HG03097 (cell line): ENCODE data around the gene RNF220.

ENCODE experiments used
- ATAC-seq: cut with Tn5 transposase; IDR thresholded peaks from one replicate; pipeline ENCODE4 v1.9.1; 2021; ENCODE audit not compliant: unreplicated experiment, low FRiP score

The RNF220 gene

DNA sequence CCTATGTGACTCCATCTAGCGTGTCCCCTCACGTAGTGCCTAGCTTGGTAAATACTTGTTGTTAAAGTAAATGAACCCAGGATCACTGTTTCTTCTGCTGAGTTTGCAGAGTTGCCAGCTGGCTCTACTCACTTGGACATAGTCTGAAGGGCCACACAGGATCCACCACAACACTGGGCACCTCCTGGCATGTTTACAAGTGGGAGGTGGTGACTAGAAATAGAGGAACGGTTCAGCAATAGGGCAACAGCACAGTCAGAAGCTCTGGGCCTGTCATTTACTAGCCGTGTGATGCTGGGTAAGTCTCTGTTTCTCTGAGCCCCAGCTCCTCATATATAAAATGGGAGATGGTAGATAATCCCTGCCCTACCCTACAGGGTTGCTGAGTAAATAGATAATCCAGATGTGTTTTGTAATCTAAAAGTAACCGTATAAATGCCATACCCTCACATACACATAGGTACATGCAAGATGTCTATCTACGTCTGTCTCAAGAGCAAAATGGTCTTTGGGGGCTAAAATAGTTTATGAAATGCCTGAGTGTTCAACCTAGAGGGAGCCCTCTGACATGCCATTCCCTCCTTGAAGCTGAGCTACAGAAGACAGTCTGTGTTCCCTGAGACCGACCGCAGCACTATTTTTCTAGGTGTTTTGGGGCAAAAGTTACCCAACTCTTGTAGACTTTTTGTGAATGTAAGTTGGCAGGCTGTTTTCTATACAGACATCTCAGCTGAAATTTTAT lies 20.5 kb downstream of the RNF220 start:
- no peak for ATAC-seq

DNA sequence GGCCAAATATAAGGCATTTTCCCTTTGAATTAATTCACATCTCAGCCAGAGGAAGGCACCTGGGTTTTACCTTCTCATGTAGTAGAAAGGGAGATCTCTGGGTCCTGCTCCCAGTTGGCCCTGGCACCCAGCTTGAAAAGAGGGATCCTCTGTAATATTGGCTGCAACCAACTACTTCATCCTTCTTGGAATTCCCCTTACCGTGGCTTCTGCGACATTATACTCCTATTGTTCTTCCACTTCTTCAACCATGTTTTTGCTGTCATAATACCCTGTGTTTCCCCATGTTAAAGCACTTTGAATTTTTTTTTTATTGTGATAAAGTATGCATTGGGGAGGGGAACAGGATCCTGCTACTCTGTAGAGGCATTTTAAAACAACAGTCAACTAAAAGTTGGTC lies 26.8 kb downstream of the RNF220 start:
- ATAC-seq: no peak

DNA sequence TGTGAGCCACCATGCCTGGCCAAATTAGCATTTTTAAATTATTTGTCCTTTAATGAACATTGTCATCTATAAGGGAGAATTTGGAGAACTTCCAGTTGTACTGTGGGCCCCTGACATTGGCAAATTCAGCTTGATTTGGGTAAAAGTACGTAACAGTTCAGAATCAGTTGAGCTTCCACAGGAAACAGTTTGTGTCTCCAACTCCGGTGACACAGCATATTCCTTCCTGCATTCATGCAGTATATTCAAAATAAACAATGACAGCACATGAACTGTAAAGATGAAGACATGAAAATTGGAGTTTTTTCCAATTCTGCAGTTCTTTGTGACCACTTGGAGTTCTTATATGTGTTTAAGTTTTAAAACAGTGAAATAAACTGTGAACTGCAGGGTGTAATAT lies 28.2 kb downstream of the RNF220 start:
- no peak for ATAC-seq

DNA sequence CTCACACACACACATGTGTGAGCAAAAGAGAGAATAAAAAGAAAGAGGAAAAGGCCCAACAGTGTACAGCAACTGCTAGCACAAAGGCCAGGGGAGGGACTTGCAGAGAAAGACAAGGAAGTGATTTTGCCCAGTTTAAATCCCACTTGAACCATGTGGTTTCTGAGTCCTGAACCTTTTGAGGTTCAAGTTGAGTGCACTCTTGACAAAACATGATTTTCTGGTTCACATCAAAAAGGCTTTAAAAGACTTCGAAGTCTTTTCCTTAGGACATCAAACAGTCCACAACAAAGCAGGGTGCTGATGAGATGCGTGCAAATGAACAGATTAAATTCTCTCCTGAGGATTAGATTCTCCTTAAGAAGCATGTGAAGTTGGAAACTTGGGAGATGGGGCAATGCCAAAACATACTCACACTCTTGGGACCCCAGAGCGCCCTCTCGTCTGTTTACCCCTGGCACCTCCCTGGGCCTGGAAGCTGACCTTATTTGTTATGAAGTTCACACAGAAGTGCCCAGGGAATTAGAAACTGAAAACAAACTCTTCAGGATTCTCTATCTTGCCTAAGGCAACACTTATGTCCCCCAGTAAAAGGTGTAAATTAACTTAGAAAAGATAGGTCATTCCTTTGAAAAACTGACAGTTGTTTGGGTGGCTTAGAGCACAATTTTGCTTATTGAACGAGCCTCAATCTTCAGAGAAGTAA lies 31.5 kb downstream of the RNF220 start:
- ATAC-seq: no peak

DNA sequence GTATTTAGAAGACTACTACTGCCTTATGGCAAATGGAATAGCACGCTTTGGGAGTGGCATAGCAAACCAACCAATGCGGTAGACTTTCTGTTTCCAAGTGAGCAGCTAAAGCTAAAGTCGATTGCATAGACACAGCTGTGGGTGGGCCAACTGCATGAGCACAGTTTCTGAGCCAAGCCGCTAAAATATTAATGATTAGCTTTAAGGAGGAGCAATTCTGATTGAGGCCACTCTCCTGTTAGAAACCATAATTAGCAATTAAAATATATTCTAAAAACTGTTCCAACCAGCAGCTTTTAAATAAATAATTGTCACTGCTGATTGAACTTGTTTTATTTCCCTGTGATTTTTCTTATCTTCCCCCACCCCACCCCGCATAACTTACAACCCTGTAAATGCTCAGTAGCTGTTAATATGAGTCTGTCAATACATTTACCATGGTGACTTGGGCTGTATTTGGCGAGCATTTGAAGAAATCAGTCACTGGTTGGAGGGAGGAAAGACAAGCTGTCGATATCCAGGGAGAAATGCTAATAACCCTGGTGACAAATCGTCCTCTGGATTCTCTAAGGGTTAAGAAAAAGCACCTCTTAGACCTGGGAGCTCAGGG lies 32.2 kb downstream of the RNF220 start:
- no peak for ATAC-seq

DNA sequence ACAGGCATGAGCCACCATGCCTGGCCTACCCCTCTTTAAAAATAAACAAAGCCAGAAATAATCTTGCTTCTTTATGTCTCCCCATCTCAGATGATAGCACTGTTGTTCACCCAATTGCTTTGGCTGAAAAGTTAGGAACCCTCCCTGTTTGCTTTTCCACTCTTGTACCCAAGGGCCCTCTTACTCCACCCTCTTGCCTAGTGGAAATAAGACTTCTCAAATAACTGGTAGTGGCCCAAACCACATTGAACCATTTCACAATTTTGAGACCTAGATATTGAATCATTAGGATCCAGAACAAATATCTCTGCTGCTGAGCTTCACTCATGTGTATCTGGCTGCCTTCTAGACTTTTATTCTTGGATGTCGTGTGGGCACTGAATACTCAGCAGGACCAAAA lies 37.7 kb downstream of the RNF220 start:
- no peak for ATAC-seq

DNA sequence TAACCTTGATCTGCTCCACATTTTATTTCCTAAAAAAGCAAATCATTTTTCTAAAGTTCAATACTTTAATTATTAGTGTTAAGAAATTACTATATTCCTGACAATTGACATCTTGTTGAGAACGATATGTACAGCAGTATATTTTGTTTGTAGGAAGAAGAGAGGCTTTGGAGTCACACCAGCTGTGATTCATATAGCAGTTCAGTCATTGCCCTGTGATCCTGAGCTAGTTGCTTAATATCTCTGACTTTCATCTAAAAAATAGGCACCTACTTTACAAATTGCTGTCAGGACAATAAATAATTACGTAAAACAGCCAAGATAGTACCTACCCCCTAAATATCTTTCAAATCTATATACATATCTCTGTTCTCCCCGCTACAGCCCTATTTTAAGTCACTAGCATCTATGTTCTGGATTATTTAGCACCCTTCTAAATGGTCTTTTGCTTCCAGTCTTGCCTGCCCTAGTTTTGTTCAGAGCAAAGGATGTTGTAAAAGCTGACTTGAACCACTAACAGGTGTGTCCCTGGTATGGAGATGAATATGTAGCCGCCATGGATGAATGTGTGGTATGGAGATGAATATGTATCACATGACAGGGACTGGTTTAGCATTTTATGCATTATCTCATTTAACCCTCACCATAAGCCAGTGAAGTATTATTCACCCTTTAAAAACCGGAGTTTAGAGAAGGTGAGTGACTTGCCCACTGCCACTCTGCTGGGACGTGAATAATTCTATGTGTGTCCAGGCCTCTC lies 42.2 kb downstream of the RNF220 start:
- ATAC-seq: no peak

DNA sequence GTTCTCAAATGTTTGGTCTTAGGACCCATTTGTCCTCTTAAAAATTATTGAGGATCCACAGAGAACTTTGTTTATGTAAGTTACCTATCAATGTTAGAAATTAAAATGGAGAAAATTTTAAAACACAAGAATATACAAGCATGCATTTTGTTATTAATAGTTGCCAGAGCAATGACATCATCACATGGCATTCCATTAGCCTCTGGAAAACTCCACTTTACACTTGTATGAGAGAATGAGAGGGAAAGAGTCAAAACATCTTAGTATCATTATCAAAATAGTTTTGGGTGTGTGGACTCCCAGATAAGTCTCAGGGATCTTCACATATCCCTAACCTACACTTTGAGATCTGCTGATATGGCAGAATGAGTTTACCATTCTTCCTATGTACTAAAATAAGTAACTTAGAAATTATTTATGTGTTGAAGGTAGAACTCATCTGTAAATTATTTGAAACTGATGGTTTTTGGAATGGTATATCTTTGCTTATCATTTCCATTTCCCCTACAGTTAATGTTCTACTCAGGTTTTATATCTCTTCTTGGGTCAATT lies 48.8 kb downstream of the RNF220 start:
- ATAC-seq: no peak

DNA sequence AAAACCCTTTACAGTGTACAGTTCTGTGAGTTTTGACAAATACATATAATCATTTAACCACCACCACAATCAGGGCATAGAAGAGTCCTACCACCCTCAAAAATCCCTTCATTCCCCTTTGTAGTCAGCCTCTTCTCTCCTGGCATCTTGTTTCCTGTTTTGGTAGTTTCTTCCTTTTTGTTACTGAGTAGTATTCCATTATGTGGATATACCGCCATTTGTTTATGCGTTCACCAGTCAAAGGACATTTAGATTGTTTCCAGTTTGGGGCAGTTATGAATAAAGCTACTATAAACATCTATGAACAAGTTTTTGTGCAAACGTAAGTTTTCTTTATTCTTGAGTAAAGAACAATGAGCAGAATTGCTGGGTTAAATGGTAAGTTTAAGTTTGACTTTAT lies 49.6 kb downstream of the RNF220 start:
- ATAC-seq: no peak

DNA sequence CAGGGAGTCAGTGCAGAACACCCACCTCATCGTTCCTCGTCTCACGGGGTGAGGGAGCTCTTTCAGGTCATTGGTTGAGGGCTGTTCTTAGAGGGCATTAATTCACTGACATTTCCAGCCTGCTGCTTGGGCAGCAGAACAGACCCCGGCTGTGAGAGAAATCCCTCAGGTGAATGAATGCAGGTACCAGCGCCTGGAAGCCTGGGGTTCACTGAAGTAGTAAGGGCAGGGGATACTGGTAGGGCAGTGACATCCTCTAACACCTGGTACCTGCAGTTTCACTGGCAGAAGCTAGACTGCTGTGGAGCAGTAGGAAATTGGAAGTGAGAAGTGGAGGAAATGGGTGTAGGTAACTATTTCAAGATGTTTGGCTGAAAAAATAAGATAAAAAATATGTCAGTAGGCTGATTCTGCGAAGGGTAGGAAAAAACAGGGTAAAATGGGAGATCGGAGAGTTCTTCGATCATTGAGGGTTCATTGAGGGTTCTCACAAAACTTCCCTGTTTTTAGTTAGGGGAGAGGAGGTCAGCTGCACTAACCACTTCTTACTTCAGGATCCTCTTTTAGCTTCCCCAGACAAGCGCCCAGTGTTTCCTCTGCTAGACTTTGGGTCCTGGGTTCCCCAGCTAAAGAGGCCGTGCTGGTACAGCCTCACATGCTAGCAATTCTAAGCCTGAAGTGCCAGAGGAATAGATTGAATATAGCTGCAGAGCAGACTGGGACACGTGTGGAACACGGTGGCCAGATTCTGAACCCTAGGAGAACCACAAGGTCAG lies 55.2 kb downstream of the RNF220 start:
- no peak for ATAC-seq

DNA sequence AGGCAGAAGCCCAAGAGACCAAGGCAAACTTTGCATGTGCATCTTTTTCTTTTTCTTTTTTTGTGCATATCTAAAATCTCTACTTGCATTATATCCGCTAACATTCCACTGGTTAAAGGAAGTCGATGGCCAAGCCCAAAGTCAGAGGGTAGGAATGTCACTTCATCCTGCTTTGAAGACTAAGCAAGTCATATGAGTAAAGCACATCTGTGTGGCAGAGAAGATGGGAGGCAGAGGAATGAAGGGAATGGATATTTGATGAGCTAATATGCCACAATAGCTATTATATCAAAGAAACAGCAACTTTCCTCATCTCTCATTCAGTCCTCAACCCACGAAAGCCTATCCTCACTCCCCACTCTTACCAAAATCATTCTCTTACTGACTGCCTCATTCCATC lies 59.3 kb downstream of the RNF220 start:
- ATAC-seq: no peak

DNA sequence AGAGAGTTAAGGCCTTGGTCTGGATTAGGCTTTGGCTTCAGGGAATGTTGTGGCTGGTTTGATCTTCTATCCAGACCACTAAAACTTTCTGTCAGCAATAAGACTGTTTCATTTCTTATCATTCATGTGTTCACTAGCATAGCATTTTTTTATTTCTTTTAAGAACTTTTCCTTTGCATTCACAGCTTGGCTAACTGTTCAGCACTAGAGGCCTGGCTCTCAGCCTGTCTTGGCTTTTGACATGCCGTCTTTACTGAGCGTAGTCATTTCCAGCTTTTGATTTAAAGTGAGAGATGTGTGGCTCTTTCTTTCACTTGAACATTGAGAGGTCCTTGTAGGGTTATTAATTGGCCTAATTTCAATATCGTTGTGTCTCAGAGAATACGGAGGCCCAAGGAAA lies 62.5 kb downstream of the RNF220 start:
- no peak for ATAC-seq

DNA sequence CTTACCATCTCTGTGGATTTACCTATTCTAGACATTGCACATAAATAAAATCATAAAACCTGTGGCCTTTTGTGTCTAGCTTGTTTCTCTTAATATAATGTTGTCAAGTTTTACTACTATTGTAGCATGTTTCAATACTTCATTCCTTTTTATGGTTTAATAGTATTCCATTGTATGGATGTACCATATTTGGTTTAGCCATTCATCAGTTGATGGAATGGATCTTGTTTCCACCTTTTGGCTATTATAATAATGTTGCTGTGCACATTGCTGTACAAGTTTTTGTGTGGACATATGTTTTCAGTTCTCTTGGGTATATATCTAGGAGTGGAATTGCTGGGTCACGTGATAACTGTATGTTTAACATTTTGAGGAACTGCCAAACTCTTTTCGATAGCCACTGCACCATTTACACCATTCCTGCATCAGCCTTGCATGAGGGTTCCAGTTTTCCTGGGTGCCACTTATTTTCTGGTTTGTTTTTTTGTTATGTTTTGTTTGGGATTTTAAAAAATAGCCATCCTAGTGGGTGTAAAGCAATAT lies 66.9 kb downstream of the RNF220 start:
- ATAC-seq: no peak

DNA sequence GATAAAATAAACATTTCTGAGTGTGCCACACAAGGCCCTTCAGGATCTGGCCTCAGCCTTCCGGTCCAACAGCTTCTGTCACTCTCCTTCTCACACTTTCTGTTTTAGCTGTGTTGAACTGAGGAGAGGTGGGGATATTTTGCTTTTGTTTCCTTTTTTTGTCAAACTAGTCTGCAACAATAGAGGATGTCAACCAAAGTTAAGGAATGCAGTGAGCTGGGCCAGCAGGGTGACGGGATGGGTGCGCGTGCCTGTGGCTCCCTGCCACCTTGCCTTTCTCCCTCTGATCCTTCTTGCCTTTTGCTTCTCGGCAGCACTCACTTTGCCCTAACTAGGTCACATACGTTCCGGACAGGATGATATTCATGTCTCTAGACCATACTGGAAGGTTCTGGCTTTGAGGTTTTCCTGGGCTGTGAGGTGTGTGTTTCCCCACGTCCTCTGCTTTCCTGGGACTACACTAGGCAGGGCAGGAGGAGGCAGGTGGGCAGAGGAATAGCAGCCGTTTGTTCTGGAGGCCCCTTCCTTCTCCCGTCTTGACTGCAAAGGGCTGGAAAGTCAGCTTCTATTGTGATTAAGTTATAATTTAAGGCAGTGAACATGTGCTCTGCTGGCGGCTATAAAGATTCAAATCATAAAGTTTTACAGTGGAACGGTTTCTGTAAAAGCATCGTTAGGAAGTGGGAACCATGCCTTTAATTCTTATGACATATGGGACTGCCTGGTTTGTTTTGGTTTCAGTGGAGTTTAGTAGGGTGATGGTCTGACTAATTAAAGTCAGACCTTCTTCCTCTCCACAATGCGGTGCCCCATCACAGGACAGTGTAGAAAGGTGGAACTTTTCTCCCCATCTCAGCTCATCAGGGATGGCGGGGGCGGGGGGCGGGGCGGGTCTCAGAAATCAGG lies 67.8 kb downstream of the RNF220 start:
- ATAC-seq: no peak

DNA sequence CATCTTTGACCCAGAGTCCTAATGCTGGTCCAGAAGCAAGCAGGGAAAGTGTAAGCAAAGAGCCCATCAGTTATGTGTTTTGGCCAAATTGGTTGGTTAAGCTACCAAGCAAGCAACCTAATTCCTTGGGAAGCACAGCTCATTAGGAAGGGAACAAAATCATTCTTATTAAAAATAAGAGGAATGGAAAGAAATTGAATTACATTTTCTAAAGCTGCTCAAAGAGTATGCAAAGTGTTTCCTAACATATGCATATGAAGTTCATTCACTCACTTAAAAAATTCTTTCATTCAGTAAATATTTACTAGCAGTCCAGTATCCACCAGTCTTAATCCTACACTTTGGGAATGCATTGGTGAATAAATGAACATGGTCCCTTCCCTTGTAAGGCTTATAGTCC lies 71.8 kb downstream of the RNF220 start:
- no peak for ATAC-seq

DNA sequence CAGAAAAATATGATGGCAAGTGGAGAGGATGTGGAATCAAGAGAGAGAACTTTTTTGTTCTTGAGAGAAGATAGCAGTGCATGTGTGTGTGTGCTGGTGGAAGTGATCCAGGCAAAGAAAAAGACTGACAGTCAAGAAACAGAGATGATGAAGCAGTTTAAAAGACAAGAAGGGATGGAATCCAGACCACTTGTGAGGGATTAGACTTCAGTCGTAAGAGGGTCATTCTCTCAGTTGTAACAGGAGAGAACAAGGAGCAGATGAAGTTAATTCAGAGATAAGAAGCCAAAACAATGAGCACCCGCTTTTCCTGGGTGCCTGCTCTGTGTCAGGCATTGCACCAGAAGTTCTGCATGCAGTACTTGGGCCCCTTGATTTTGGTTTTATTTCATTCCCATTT lies 76.6 kb downstream of the RNF220 start:
- no peak for ATAC-seq

DNA sequence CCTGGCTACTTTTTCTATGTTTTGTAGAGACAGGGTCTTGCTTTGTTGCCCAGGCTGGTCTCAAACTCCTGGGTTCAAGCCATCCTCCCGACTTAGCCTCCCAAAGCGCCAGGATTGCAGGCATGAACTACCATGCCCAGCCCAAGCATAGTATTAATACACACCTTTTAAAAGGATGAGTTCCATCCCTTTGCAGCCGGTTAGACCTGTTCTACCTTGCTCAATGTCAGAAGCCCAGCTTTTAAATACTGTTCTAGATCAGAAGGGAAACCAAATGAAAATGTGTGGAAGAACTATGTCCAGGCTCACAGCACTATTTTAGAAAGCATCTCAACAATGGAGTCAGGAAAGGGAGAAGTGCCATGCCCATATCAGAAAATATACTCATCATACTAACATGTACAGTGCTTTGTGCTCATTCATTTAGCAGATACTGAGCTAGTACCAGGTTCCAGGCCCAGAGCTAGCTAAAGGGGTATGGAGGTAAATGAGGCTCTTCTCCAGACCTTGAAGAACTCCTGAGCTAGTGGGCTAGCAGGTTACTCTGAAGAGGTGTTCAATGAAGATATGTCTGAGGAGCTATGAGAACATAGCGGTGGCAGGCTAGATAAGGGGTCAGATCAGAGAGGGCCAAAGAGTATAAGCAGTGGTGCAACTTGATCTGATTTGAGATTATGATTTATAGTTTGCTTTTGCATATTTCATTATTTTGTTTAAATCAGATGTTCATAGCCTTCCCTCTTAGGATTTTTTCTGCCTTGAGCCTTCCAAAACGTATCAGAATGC lies 78.2 kb downstream of the RNF220 start:
- ATAC-seq: no peak

DNA sequence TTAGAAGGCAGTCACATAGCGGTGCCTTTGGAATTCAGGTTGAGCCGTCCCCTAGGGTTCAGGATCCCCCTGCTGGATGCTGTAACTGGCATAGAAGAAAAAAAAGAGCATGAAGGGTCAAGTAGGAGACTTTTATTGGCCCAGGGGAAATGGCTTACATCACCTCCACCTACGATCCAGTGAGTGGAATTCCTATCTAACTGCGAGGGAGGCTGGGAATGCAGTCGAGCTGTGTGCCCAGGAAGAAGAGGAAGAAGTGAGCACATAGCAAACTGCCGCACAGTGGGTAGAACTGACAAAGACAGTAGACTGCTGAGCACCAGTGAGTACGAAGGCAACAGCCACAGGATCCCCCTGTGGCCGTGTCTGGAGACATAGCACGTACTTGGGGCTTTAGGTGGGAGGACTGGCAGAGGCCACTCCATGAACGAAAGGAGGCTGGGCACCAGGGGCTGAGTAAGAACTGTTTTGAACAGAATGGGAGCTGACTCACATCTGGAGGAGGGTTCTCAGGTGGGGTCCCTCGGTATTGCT lies 79.2 kb downstream of the RNF220 start:
- no peak for ATAC-seq
